PC-3 (cell line): Measurements from ENCODE around the gene PRR20G.

Source experiments
- EZH2 ChIP-seq: fragments of 300-600 bp; sonication (generic); IDR thresholded peaks from one replicate; pipeline ENCODE4 v1.6.1; 2017; ENCODE audit warnings: antibody characterized with exemption, mild to moderate bottlenecking, low read length; ENCODE audit not compliant: unreplicated experiment
- EZH2phosphoT487 ChIP-seq: fragments of 300-600 bp; sonication (generic); IDR thresholded peaks from 2 replicates; pipeline ENCODE4 v1.6.1; 2018; ENCODE audit warnings: mild to moderate bottlenecking, antibody characterized with exemption, low read length, borderline replicate concordance
- TF ChIP-seq, protein P1 (sequence below): fragments of 300-600 bp; sonication (generic); conservative IDR thresholded peaks from 2 replicates; pipeline ENCODE4 v1.5.1; 2017; ENCODE audit warnings: antibody characterized with exemption, low read depth, mild to moderate bottlenecking, low read length

DNA sequence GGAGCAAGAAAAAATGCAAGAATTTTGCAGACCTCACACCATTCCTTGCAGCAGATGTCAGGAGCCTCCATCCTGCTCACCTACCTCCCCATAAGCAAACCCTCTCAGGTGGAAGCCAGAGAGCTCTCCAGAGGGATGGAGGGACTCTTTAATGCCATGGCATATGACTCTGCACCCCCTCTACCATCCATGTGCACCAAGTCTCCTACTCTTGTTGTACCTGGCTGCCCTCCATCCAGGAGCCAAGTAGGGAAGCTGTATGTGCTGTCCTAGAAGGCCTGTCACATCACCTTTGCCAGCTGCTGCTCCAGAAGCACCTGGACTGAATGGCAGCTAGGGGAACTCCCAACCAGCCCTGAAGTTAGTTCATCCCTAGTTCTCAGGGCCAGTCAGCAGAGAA is 38.5 kb upstream of the PRR20G start:
- TF ChIP-seq, protein P1, sequence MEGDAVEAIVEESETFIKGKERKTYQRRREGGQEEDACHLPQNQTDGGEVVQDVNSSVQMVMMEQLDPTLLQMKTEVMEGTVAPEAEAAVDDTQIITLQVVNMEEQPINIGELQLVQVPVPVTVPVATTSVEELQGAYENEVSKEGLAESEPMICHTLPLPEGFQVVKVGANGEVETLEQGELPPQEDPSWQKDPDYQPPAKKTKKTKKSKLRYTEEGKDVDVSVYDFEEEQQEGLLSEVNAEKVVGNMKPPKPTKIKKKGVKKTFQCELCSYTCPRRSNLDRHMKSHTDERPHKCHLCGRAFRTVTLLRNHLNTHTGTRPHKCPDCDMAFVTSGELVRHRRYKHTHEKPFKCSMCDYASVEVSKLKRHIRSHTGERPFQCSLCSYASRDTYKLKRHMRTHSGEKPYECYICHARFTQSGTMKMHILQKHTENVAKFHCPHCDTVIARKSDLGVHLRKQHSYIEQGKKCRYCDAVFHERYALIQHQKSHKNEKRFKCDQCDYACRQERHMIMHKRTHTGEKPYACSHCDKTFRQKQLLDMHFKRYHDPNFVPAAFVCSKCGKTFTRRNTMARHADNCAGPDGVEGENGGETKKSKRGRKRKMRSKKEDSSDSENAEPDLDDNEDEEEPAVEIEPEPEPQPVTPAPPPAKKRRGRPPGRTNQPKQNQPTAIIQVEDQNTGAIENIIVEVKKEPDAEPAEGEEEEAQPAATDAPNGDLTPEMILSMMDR = no peak
- no peak for TF ChIP-seq EZH2phosphoT487
- no peak for TF ChIP-seq EZH2
